Measurements from ENCODE around the gene PPP3CA.

- no peak for TF ChIP-seq CTCF (IDR thresholded peaks at IDR 0.05)
- no peak for TF ChIP-seq POLR2A (IDR thresholded peaks at IDR 0.05)
Measured at GRCh38 chr4:101199507-101200285, 147.6 kb downstream of the PPP3CA start.

Measured in right lobe of liver (tissue), 4 donors.